Trophoblast cell (in vitro differentiated cells and primary cell): ENCODE results near the gene SLC41A3.
A peak's percentile ranks its signal among the peaks of the same experiment; 100 is the strongest.

Experiments
- DNase-seq, 2 donors: peaks; one replicate each; pipeline ENCODE4 v3.0.0-alpha.2; 2016
- H2AFZ ChIP-seq: 2 replicates; pipeline ENCODE4 v1.6.1; 2013; ENCODE audit warnings: low read length, moderate library complexity, mild to moderate bottlenecking; ENCODE audit not compliant: insufficient read depth, poor library complexity
- H2AK5ac ChIP-seq: 2 replicates; pipeline ENCODE4 v1.6.1; 2013; ENCODE audit warnings: mild to moderate bottlenecking, low read length
- H2BK120ac ChIP-seq: 2 replicates; pipeline ENCODE4 v1.6.1; 2013; ENCODE audit warnings: low read length, mild to moderate bottlenecking, moderate library complexity; ENCODE audit not compliant: insufficient read depth, poor library complexity
- H2BK12ac ChIP-seq: 2 replicates; pipeline ENCODE4 v1.6.1; 2013; ENCODE audit warnings: mild to moderate bottlenecking, low read length, moderate library complexity
- H2BK5ac ChIP-seq: 2 replicates; pipeline ENCODE4 v1.6.1; 2013; ENCODE audit warnings: low read length, low read depth, moderate library complexity, mild to moderate bottlenecking; ENCODE audit not compliant: poor library complexity
- H3K14ac ChIP-seq: 2 replicates; pipeline ENCODE4 v1.6.1; 2013; ENCODE audit warnings: mild to moderate bottlenecking, low read length
- H3K18ac ChIP-seq: 2 replicates; pipeline ENCODE4 v1.6.1; 2013; ENCODE audit warnings: mild to moderate bottlenecking, low read length
- H3K23ac ChIP-seq: 2 replicates; pipeline ENCODE4 v1.6.1; 2013; ENCODE audit warnings: low read length
- H3K27ac ChIP-seq: 2 replicates; pipeline ENCODE4 v1.5.1; 2013; ENCODE audit warnings: low read depth, mild to moderate bottlenecking, inconsistent platforms, low read length, moderate library complexity
- H3K27me3 ChIP-seq: 2 replicates; pipeline ENCODE4 v1.6.1; 2013; ENCODE audit warnings: inconsistent platforms, mild to moderate bottlenecking, low read length, moderate library complexity; ENCODE audit not compliant: insufficient read depth
- H3K36me3 ChIP-seq, 2 experiments: 1 replicate in 1 of 2; 2 replicates in 1 of 2; pipeline ENCODE4 v1.6.1; 2013; ENCODE audit warnings: low read length in 2 of 2, mild to moderate bottlenecking in 2 of 2, moderate library complexity in 1 of 2; ENCODE audit not compliant: insufficient read depth in 2 of 2, control insufficient read depth in 1 of 2
- H3K4ac ChIP-seq: 2 replicates; pipeline ENCODE4 v1.6.1; 2013; ENCODE audit warnings: low read depth, mild to moderate bottlenecking, low read length, moderate library complexity
- H3K4me1 ChIP-seq, 2 experiments: 1 replicate in 1 of 2; 2 replicates in 1 of 2; pipeline ENCODE4 v1.6.1; 2013; ENCODE audit warnings: low read length in 2 of 2, mild to moderate bottlenecking in 2 of 2, moderate library complexity in 1 of 2; ENCODE audit not compliant: insufficient read depth in 2 of 2, control insufficient read depth in 1 of 2
- H3K4me2 ChIP-seq: 2 replicates; pipeline ENCODE4 v1.6.1; 2013; ENCODE audit warnings: inconsistent platforms, mild to moderate bottlenecking, low read length, moderate library complexity
- H3K4me3 ChIP-seq: 2 replicates; pipeline ENCODE4 v1.5.1; 2013; ENCODE audit warnings: mild to moderate bottlenecking, low read depth, low read length, inconsistent platforms
- H3K79me1 ChIP-seq: one replicate; pipeline ENCODE4 v1.6.1; 2013; ENCODE audit warnings: low read length
- H3K79me2 ChIP-seq: 2 replicates; pipeline ENCODE4 v1.6.1; 2013; ENCODE audit warnings: low read length, mild to moderate bottlenecking; ENCODE audit not compliant: control insufficient read depth, insufficient read depth, poor library complexity
- H3K9ac ChIP-seq: 2 replicates; pipeline ENCODE4 v1.6.1; 2013; ENCODE audit warnings: mild to moderate bottlenecking, low read length
- H3K9me3 ChIP-seq: 2 replicates; pipeline ENCODE4 v1.6.1; 2013; ENCODE audit warnings: low read depth, mild to moderate bottlenecking, control low read depth, inconsistent platforms, low read length; ENCODE audit not compliant: insufficient read depth
- H4K12ac ChIP-seq: 2 replicates; pipeline ENCODE4 v1.6.1; 2013; ENCODE audit warnings: low read depth, mild to moderate bottlenecking, low read length, moderate library complexity
- H4K8ac ChIP-seq: 2 replicates; pipeline ENCODE4 v1.6.1; 2013; ENCODE audit warnings: low read depth, mild to moderate bottlenecking, low read length, moderate library complexity
- H4K91ac ChIP-seq: one replicate; pipeline ENCODE4 v1.6.1; 2013; ENCODE audit warnings: low read depth, mild to moderate bottlenecking, low read length, moderate library complexity
- WGBS: extraction: QIAGEN DNeasy Blood & Tissue Kit; methylation state at CpG from one replicate; pipeline ENCODE4 v1.1.7; 2013; ENCODE audit warnings: missing lambda C conversion rate; ENCODE audit not compliant: insufficient read length, insufficient coverage; ENCODE audit errors: extremely low coverage; 5-methylcytosine and 5-hydroxymethylcytosine counted together

SLC41A3 gene

GRCh38 chr3:126118591-126118990, 34.7 kb upstream of the SLC41A3 start:
- Histone ChIP-seq H3K9ac (no peak overlapping the region), H3K27ac (no peak overlapping the region), H2BK5ac (no peak overlapping the region), H3K14ac (no peak overlapping the region), H4K8ac (no peak overlapping the region), H3K79me2 (no peaks in the 10 kb centered on the region), H2AK5ac (no peak overlapping the region), H4K12ac (no peak overlapping the region), H3K18ac (no peak overlapping the region), H3K4ac (no peak overlapping the region), H3K36me3 (no peaks in the 10 kb centered on the region), H3K23ac (no peak overlapping the region), H3K4me2 (no peak overlapping the region), H3K4me3 (no peak overlapping the region), H2BK12ac (no peak overlapping the region), H3K4me1 (no peaks in the 10 kb centered on the region), H3K9me3 (peaks cover 5% of the 10 kb centered on the region), H4K91ac (no peak overlapping the region), H3K27me3 (no peaks in the 10 kb centered on the region), H2AFZ (no peak overlapping the region), H3K79me1 (no peaks in the 10 kb centered on the region), H2BK120ac (no peak overlapping the region)
- WGBS, result no CpG with 5 or more reads among the region's 11 CpGs
- DNase-seq, result no peak

DNA sequence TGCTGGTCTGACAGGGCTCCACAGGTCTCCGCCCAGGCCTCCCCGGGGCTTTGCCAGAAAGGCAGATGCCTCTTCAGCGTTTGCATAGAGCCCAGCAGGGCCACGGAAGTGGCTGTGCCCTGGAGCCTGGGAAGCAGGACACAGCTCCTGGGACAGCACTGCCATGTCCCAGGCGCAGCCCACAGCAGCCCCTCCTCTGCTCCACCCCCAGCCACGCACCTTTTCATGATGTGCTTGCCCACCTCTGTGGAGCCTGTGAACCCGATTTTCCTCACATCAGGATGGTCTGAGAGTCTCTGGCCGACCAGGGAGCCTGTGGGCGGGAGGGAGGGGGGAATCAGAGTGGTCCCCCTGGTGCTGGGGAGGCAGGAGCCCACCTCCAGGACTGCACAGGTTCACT, 33.9 kb upstream of the SLC41A3 start:
- Histone ChIP-seq H3K18ac (no peak overlapping the region), H3K27ac (no peak overlapping the region), H2AK5ac (no peak overlapping the region), H4K12ac (no peak overlapping the region), H4K8ac (no peak overlapping the region), H3K23ac (no peak overlapping the region), H4K91ac (no peak overlapping the region), H3K4ac (no peak overlapping the region), H3K36me3 (no peaks in the 10 kb centered on the region), H3K9me3 (peaks cover 5% of the 10 kb centered on the region), H2AFZ (no peak overlapping the region), H3K4me3 (no peak overlapping the region), H3K9ac (no peak overlapping the region), H3K79me2 (no peaks in the 10 kb centered on the region), H3K14ac (no peak overlapping the region), H3K4me1 (no peaks in the 10 kb centered on the region), H2BK120ac (no peak overlapping the region), H3K27me3 (no peaks in the 10 kb centered on the region), H2BK12ac (no peak overlapping the region), H2BK5ac (no peak overlapping the region), H3K4me2 (no peak overlapping the region), H3K79me1 (no peaks in the 10 kb centered on the region)
- DNase-seq, result no peak
- no CpG with 5 or more reads among the region's 9 CpGs for WGBS

DNA sequence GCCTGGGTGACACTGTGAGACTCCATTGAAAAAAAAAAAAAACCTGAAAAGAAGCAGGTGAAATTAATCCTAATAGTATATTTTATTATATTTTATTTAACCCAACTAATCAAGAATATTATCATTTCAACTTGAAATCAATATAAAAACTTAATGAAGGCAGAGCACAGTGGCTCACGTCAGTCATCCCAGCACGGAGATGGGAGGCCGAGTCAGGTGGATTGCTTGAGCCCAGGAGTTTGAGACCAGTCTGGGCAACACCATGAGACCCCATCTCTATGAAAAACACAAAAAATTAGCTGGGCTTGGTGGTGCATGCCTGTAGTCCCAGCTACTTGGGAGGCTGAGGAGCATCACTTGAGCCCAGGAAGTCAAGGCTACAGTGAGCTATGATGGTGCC, 33.3 kb upstream of the SLC41A3 start:
- Histone ChIP-seq H3K36me3 (no peaks in the 10 kb centered on the region), H3K27me3 (no peaks in the 10 kb centered on the region), H2BK120ac (no peak overlapping the region), H3K79me1 (no peaks in the 10 kb centered on the region), H4K91ac (no peak overlapping the region), H3K4ac (no peak overlapping the region), H3K4me3 (no peak overlapping the region), H2AK5ac (no peak overlapping the region), H3K18ac (no peak overlapping the region), H2AFZ (no peak overlapping the region), H2BK5ac (no peak overlapping the region), H3K4me2 (no peak overlapping the region), H2BK12ac (no peak overlapping the region), H3K9me3 (peaks cover 5% of the 10 kb centered on the region), H4K8ac (no peak overlapping the region), H3K27ac (no peak overlapping the region), H4K12ac (no peak overlapping the region), H3K4me1 (no peaks in the 10 kb centered on the region), H3K14ac (no peak overlapping the region), H3K9ac (no peak overlapping the region), H3K23ac (no peak overlapping the region), H3K79me2 (no peaks in the 10 kb centered on the region)
- WGBS, result no CpG with 5 or more reads among the region's 3 CpGs
- DNase-seq, result no peak

- H2AK5ac ChIP-seq, result no peak overlapping the region
- no peaks in the 10 kb centered on the region for H3K27me3 ChIP-seq
- H3K14ac ChIP-seq, result no peak overlapping the region
- H2BK5ac ChIP-seq, result no peak overlapping the region
- H3K18ac ChIP-seq, result no peak overlapping the region
- no peak overlapping the region for H4K12ac ChIP-seq
- no peak overlapping the region for H2BK120ac ChIP-seq
- H4K91ac ChIP-seq, result no peak overlapping the region
- no peaks in the 10 kb centered on the region for H3K79me1 ChIP-seq
- H3K79me2 ChIP-seq, result no peaks in the 10 kb centered on the region
- H3K4me3 ChIP-seq, result peak overlapping the region; percentile 1
- H3K4me1 ChIP-seq, result no peaks in the 10 kb centered on the region
- no peak overlapping the region for H3K4me2 ChIP-seq
- H3K27ac ChIP-seq, result no peak overlapping the region
- no peak overlapping the region for H3K4ac ChIP-seq
- peaks cover 6% of the 10 kb centered on the region for H3K9me3 ChIP-seq
- no CpG with 5 or more reads among the region's 1 CpG for WGBS
- DNase-seq, result no peak
- H2AFZ ChIP-seq, result no peak overlapping the region
- H3K36me3 ChIP-seq, result no peaks in the 10 kb centered on the region
- no peak overlapping the region for H3K23ac ChIP-seq
- no peak overlapping the region for H4K8ac ChIP-seq
- H3K9ac ChIP-seq, result no peak overlapping the region
- H2BK12ac ChIP-seq, result no peak overlapping the region
These were observed 32.6 kb upstream of the SLC41A3 start for GRCh38 chr3:126116526-126116925.
